Ovary (tissue), 9 donors: ENCODE measurements around the gene PABPC1L. TPM values are rescaled to one million over a fixed set of nuclear protein-coding genes. Genes with fewer than 3 reads are reported as not detected.
"Not testable (repeated sequence)": the region's sequence is repeated elsewhere in the genome, so short reads cannot be mapped to it uniquely, and the experiment has no call there.

Experiments
- DNase-seq, 5 donors: peaks; one replicate each; pipeline ENCODE4 v3.0.0-alpha.2; 2019 to 2020
- H3K27ac ChIP-seq, 2 donors: fragments of 200-600 bp; one replicate each; pipeline versions ENCODE4 v1.5.1 to v1.8.0; 2019 to 2022
- H3K27me3 ChIP-seq: fragments of 200-600 bp; one replicate; pipeline ENCODE4 v1.8.0; 2022
- H3K36me3 ChIP-seq: fragments of 200-600 bp; sonication (generic); one replicate; pipeline ENCODE4 v1.5.1; 2019
- H3K4me1 ChIP-seq: one replicate; pipeline ENCODE4 v1.8.1; 2013; ENCODE audit warnings: mild to moderate bottlenecking, moderate library complexity; ENCODE audit not compliant: insufficient read depth
- H3K4me3 ChIP-seq: fragments of 200-600 bp; sonication (generic); one replicate; pipeline ENCODE4 v1.5.1; 2017
- H3K9me3 ChIP-seq, 2 donors: fragments of 200-600 bp in 1 of 2; sonication (generic) in 1 of 2; one replicate each; pipeline versions ENCODE4 v1.5.1 to v1.8.1; 2013 to 2019; ENCODE audit warnings: mild to moderate bottlenecking in 1 of 2, moderate library complexity in 1 of 2
- CTCF ChIP-seq, 3 donors: fragments of 450-650 bp in 2 of 3; fragments of 200-600 bp in 1 of 3; IDR thresholded peaks; one replicate each; pipeline versions ENCODE4 v1.5.1 to v1.8.0; 2016 to 2022; ENCODE audit warnings: antibody characterized with exemption in 3 of 3, mild to moderate bottlenecking in 1 of 3
- EP300 ChIP-seq: sonication (generic); formaldehyde crosslinking; IDR thresholded peaks from one replicate; pipeline ENCODE4 v1.6.1; 2017; ENCODE audit warnings: antibody characterized with exemption
- POLR2A ChIP-seq: fragments of 450-650 bp; IDR thresholded peaks from one replicate; pipeline ENCODE4 v1.6.1; 2017; ENCODE audit warnings: antibody characterized with exemption, mild to moderate bottlenecking, moderate library complexity
- WGBS, 3 donors: extraction: QIAGEN DNeasy Blood & Tissue Kit in 1 of 3; methylation state at CpG; one replicate each; pipeline versions ENCODE4 v1.1.5 to v1.1.7; 2013 to 2017; 5-methylcytosine and 5-hydroxymethylcytosine counted together
- intact Hi-C, 4 donors: fragments of 100-400 bp; cut with DNase I; formaldehyde crosslinking; loops; one replicate each; pipeline versions ENCODE4 v1.11.0 to v1.15.1; 2022 to 2023
- polyA plus RNA-seq, 2 donors: library from polyadenylated mRNA; stranded (reverse); fragments of 200-250 nt in 1 of 2; fragments of 350-450 nt in 1 of 2; fragmentation: Illumina TruSeq in 1 of 2; extraction: RNeasy Lipid Tissue Mini Kit (QIAGEN cat#74804) in 1 of 2; gene quantifications; one replicate each; pipeline ENCODE4 v1.2.3, GENCODE V29; 2013 to 2014
- total RNA-seq, 7 donors: library from RNA; depleted of rRNA in 2 of 7; stranded (reverse); fragments of >200 nt in 2 of 7; fragmentation: NEBNext Ultra II Directional in 3 of 7; extraction: Animal tissue kit (Norgen Biotek cat#: 25700) in 3 of 7; gene quantifications; one replicate each; pipeline versions ENCODE4 v1.1.0 to v1.2.4, GENCODE V29; 2016 to 2023
- donor health status: DM: no; HTN: no; CAD: no; lungs with moderate emphysema.
- donor health status: DM: no; HTN: no; CAD: no.
- donor health status: Bipolar disorder and iron deficiency.
- donor health status: DM: yes; HTN: yes; CAD: no.
- donor health status: DM: no; HTN: no; CAD: no.
- donor health status: DM: yes; HTN: yes; CAD: no.

Gene PABPC1L
- total and polyA plus RNA-seq, 9 donors: 13.3 to 34.9 (median 21.9) TPM

GRCh38 chr20:44866703-44867335 lies 43.0 kb upstream of the PABPC1L start:
- H3K4me3 ChIP-seq: no peak overlapping the region
- H3K27ac ChIP-seq: no peak overlapping the region
- no peaks in the 10 kb centered on the region for H3K9me3 ChIP-seq
- TF ChIP-seq CTCF (IDR thresholded peaks at IDR 0.05): no peak
- no peak for TF ChIP-seq POLR2A
- no peak for TF ChIP-seq EP300
- intact Hi-C loops: loop anchor here (2.0 to 10.0 kb wide), 5 partner anchors 80 to 185 kb away; partner anchors contain the start of gene KCNK15 (in 3 of the 4)
- DNase-seq: no peak
- peaks cover 4% of the 10 kb centered on the region for H3K4me1 ChIP-seq
- WGBS, 3 donors: 76 to 82% (median 80%) methylated on average over 8 of the region's 8 CpGs
- H3K36me3 ChIP-seq: no peaks in the 10 kb centered on the region
- no peaks in the 10 kb centered on the region for H3K27me3 ChIP-seq

GRCh38 chr20:44869471-44869870 lies 40.4 kb upstream of the PABPC1L start:
- Histone ChIP-seq H3K36me3 (no peaks in the 10 kb centered on the region), H3K9me3 (no peaks in the 10 kb centered on the region), H3K4me1 (no peaks in the 10 kb centered on the region), H3K4me3 (no peak overlapping the region), H3K27ac (no peak overlapping the region), H3K27me3 (no peaks in the 10 kb centered on the region)
- 40 to 58% (median 42%) methylated on average over 5 of the region's 5 CpGs for WGBS, 3 donors
- intact Hi-C loops: loop anchor here (5.0 to 10.0 kb wide), 4 partner anchors 82 to 187 kb away; partner anchors contain the start of gene KCNK15 (in 2 of the 4)
- no peak for DNase-seq
- TF ChIP-seq EP300 (no peak), CTCF (IDR thresholded peaks at IDR 0.05) (no peak), POLR2A (no peak)

- not testable (repeated sequence) for H3K9me3 ChIP-seq, H3K27ac ChIP-seq, H3K4me3 ChIP-seq, DNase-seq, H3K27me3 ChIP-seq, H3K36me3 ChIP-seq, H3K4me1 ChIP-seq
- intact Hi-C loops: loop anchor here in 1 of 4 donors (10.0 kb wide), 1 partner anchor 72 kb away; no protein-coding TSS in a partner anchor
- WGBS, 3 donors: 86 to 89% (median 87%) methylated on average over 4 of the region's 4 CpGs
These were observed 27.5 kb upstream of the PABPC1L start for GRCh38 chr20:44882360-44882759.

GRCh38 chr20:44883214-44883902 lies 26.5 kb upstream of the PABPC1L start:
- no peaks in the 10 kb centered on the region for H3K9me3 ChIP-seq
- intact Hi-C loops: loop anchor here in 1 of 4 donors (10.0 kb wide), 1 partner anchor 71 kb away; no protein-coding TSS in a partner anchor

More at GRCh38 chr20:44883214-44883902, 26.5 kb upstream of the PABPC1L start:
- Histone ChIP-seq H3K27ac (no peak overlapping the region), H3K27me3 (no peaks in the 10 kb centered on the region), H3K4me3 (no peak overlapping the region), H3K36me3 (no peaks in the 10 kb centered on the region), H3K4me1 (no peaks in the 10 kb centered on the region)
- no peak for TF ChIP-seq EP300
- no peak for TF ChIP-seq POLR2A
- TF ChIP-seq CTCF (IDR thresholded peaks at IDR 0.05): no peak
- no peak for DNase-seq
- WGBS, 3 donors: 89 to 91% (median 90%) methylated on average over 7 of the region's 7 CpGs
